ENCODE measurements around the gene LCK.
"Not testable (repeated sequence)": the region's sequence is repeated elsewhere in the genome, so short reads cannot be mapped to it uniquely, and the experiment has no call there.

Gene LCK

GRCh38 chr1:32263744-32264143, 12.7 kb downstream of the LCK start:
- Histone ChIP-seq H3K27me3 (ENCODE audit: low read depth, low read length) (no peaks in the 10 kb centered on the region), H3K36me3 (ENCODE audit: control insufficient read depth in 1 of 2, insufficient read depth in 2 of 2, low read length in 2 of 2) (no peaks in the 10 kb centered on the region), H3K4me1 (ENCODE audit: control insufficient read depth in 1 of 2, insufficient read depth in 2 of 2, low read length in 2 of 2) (no peaks in the 10 kb centered on the region), H3K4me3 (ENCODE audit: low read depth in 1 of 2, low read length in 2 of 2) (no peak overlapping the region), H3K27ac (ENCODE audit: low read length) (no peak overlapping the region), H3K9me3 (ENCODE audit: control insufficient read depth in 1 of 2, low read length in 2 of 2) (no peaks in the 10 kb centered on the region)

DNA sequence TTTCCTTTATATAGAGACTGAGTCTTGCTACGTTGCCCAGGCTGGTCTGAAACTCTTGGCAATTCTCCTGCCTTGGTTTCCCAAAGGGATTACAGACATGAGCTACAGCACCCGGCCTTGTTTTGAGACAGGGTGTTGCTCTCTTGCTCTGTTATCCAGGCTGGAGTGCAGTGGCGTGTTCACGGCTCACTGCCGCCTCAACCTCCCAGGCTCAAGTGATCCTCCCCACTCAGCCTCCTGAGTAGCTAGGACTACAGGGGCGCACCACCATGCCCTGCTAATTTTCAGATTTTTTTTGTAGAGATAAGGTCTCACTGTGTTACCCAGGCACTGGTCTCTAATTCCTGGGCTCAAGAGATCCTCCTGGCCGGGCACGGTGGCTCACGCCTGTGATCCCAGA, 14.8 kb downstream of the LCK start:
- no peak overlapping the region for H3K27ac ChIP-seq (ENCODE audit: low read length)
- no peaks in the 10 kb centered on the region for H3K4me1 ChIP-seq (ENCODE audit: control insufficient read depth in 1 of 2, insufficient read depth in 2 of 2, low read length in 2 of 2)
- no peaks in the 10 kb centered on the region for H3K36me3 ChIP-seq (ENCODE audit: control insufficient read depth in 1 of 2, insufficient read depth in 2 of 2, low read length in 2 of 2)
- no peaks in the 10 kb centered on the region for H3K9me3 ChIP-seq (ENCODE audit: control insufficient read depth in 1 of 2, low read length in 2 of 2)
- no peaks in the 10 kb centered on the region for H3K27me3 ChIP-seq (ENCODE audit: low read depth, low read length)
- no peak overlapping the region for H3K4me3 ChIP-seq (ENCODE audit: low read depth in 1 of 2, low read length in 2 of 2)

- H3K4me1 ChIP-seq (ENCODE audit: control insufficient read depth in 1 of 2, insufficient read depth in 2 of 2, low read length in 2 of 2): no peaks in the 10 kb centered on the region
- no peaks in the 10 kb centered on the region for H3K36me3 ChIP-seq (ENCODE audit: control insufficient read depth in 1 of 2, insufficient read depth in 2 of 2, low read length in 2 of 2)
- no peaks in the 10 kb centered on the region for H3K9me3 ChIP-seq (ENCODE audit: control insufficient read depth in 1 of 2, low read length in 2 of 2)
- no peaks in the 10 kb centered on the region for H3K27me3 ChIP-seq (ENCODE audit: low read depth, low read length)
- no peak overlapping the region for H3K4me3 ChIP-seq (ENCODE audit: low read depth in 1 of 2, low read length in 2 of 2)
- no peak overlapping the region for H3K27ac ChIP-seq (ENCODE audit: low read length)
These were observed 16.0 kb downstream of the LCK start for GRCh38 chr1:32266921-32267591.

DNA sequence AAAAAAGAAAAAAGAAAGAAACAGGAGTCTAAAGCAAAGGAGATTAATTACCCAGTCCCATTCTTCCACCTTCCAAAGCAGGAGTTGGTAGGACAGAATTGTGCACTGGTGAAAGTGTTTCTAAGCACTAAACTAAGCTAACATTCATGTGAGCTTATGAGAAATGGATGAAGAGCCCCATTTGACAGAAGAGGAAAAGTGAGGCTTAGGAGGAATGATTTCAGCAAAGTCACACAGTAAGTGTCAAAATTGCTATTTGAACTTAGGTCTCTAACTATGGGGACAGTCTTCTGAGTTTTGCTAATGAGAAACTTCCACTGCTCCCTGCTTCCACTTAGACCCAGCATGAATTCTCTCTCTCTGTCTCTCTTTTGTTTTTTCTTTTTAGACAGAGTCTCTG, 18.7 kb downstream of the LCK start:
- Histone ChIP-seq H3K4me1 (ENCODE audit: control insufficient read depth in 1 of 2, insufficient read depth in 2 of 2, low read length in 2 of 2) (no peaks in the 10 kb centered on the region), H3K36me3 (ENCODE audit: control insufficient read depth in 1 of 2, insufficient read depth in 2 of 2, low read length in 2 of 2) (no peaks in the 10 kb centered on the region), H3K4me3 (ENCODE audit: low read depth in 1 of 2, low read length in 2 of 2) (no peak overlapping the region), H3K9me3 (ENCODE audit: control insufficient read depth in 1 of 2, low read length in 2 of 2) (no peaks in the 10 kb centered on the region), H3K27ac (ENCODE audit: low read length) (no peak overlapping the region), H3K27me3 (ENCODE audit: low read depth, low read length) (no peaks in the 10 kb centered on the region)

GRCh38 chr1:32272557-32273390, 21.7 kb downstream of the LCK start:
- Histone ChIP-seq H3K27ac (ENCODE audit: low read length) (no peak overlapping the region), H3K36me3 (ENCODE audit: control insufficient read depth in 1 of 2, insufficient read depth in 2 of 2, low read length in 2 of 2) (no peaks in the 10 kb centered on the region), H3K9me3 (ENCODE audit: control insufficient read depth in 1 of 2, low read length in 2 of 2) (no peaks in the 10 kb centered on the region), H3K4me3 (ENCODE audit: low read depth in 1 of 2, low read length in 2 of 2) (no peak overlapping the region), H3K4me1 (ENCODE audit: control insufficient read depth in 1 of 2, insufficient read depth in 2 of 2, low read length in 2 of 2) (no peaks in the 10 kb centered on the region), H3K27me3 (ENCODE audit: low read depth, low read length) (peaks cover 9% of the 10 kb centered on the region)

- Histone ChIP-seq H3K27ac (ENCODE audit: low read length) (no peak overlapping the region), H3K4me1 (ENCODE audit: control insufficient read depth in 1 of 2, insufficient read depth in 2 of 2, low read length in 2 of 2) (no peaks in the 10 kb centered on the region), H3K4me3 (ENCODE audit: low read depth in 1 of 2, low read length in 2 of 2) (no peak overlapping the region), H3K27me3 (ENCODE audit: low read depth, low read length) (peaks cover 9% of the 10 kb centered on the region), H3K9me3 (ENCODE audit: control insufficient read depth in 1 of 2, low read length in 2 of 2) (no peaks in the 10 kb centered on the region), H3K36me3 (ENCODE audit: control insufficient read depth in 1 of 2, insufficient read depth in 2 of 2, low read length in 2 of 2) (no peaks in the 10 kb centered on the region)
These were observed 22.5 kb downstream of the LCK start for GRCh38 chr1:32273391-32274208.

GRCh38 chr1:32274646-32275340, 23.7 kb downstream of the LCK start:
- Histone ChIP-seq H3K27me3 (ENCODE audit: low read depth, low read length) (peaks cover 9% of the 10 kb centered on the region), H3K27ac (ENCODE audit: low read length) (no peak overlapping the region), H3K9me3 (ENCODE audit: control insufficient read depth in 1 of 2, low read length in 2 of 2) (no peaks in the 10 kb centered on the region), H3K4me3 (ENCODE audit: low read depth in 1 of 2, low read length in 2 of 2) (no peak overlapping the region), H3K4me1 (ENCODE audit: control insufficient read depth in 1 of 2, insufficient read depth in 2 of 2, low read length in 2 of 2) (no peaks in the 10 kb centered on the region), H3K36me3 (ENCODE audit: control insufficient read depth in 1 of 2, insufficient read depth in 2 of 2, low read length in 2 of 2) (no peaks in the 10 kb centered on the region)

- no peak overlapping the region for H3K4me3 ChIP-seq (ENCODE audit: low read depth in 1 of 2, low read length in 2 of 2)
- peaks cover 9% of the 10 kb centered on the region for H3K27me3 ChIP-seq (ENCODE audit: low read depth, low read length)
- H3K4me1 ChIP-seq (ENCODE audit: control insufficient read depth in 1 of 2, insufficient read depth in 2 of 2, low read length in 2 of 2): no peaks in the 10 kb centered on the region
- H3K27ac ChIP-seq (ENCODE audit: low read length): no peak overlapping the region
- no peaks in the 10 kb centered on the region for H3K36me3 ChIP-seq (ENCODE audit: control insufficient read depth in 1 of 2, insufficient read depth in 2 of 2, low read length in 2 of 2)
- no peaks in the 10 kb centered on the region for H3K9me3 ChIP-seq (ENCODE audit: control insufficient read depth in 1 of 2, low read length in 2 of 2)
These were observed 24.4 kb downstream of the LCK start for GRCh38 chr1:32275424-32275823.

DNA sequence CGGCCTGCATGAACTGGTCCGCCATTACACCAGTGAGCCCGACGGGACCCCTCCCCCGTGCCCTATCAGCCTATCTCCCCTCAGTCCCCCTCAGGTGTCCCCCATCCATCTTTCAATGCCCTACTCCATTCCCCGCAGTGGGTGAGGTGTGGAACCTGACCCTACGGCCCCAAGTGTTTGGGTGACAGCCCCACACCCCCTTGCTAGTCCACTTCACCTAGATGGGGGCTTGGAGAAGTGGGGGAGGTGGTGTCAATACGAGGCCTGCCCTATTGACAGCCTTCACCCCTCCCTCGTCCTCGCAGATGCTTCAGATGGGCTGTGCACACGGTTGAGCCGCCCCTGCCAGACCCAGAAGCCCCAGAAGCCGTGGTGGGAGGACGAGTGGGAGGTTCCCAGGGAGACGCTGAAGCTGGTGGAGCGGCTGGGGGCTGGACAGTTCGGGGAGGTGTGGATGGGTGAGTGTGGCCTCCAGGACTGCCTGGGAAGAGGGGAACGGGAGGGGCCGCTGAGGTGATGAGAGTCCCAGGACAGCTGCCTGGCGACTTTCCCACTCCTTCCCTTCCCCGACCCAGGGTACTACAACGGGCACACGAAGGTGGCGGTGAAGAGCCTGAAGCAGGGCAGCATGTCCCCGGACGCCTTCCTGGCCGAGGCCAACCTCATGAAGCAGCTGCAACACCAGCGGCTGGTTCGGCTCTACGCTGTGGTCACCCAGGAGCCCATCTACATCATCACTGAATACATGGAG, 25.1 kb downstream of the LCK start:
- Histone ChIP-seq H3K27me3 (ENCODE audit: low read depth, low read length) (peaks cover 9% of the 10 kb centered on the region), H3K27ac (ENCODE audit: low read length) (no peak overlapping the region), H3K9me3 (ENCODE audit: control insufficient read depth in 1 of 2, low read length in 2 of 2) (no peaks in the 10 kb centered on the region), H3K4me1 (ENCODE audit: control insufficient read depth in 1 of 2, insufficient read depth in 2 of 2, low read length in 2 of 2) (no peaks in the 10 kb centered on the region), H3K4me3 (ENCODE audit: low read depth in 1 of 2, low read length in 2 of 2) (no peak overlapping the region), H3K36me3 (ENCODE audit: control insufficient read depth in 1 of 2, insufficient read depth in 2 of 2, low read length in 2 of 2) (no peaks in the 10 kb centered on the region)

DNA sequence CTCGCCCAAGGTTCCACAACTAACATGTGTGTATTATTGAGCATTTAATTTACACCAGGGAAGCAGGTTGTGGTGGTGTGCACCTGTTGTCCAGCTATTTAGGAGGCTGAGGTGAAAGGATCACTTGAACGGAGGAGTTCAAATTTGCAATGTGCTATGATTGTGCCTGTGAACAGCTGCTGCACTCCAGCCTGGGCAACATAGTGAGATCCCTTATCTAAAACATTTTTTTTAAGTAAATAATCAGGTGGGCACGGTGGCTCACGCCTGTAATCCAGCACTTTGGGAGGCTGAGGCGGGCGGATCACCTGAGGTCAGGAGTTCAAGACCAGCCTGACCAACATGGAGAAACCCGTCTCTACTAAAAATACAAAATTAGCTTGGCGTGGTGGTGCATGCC, 33.7 kb downstream of the LCK start:
- not testable (repeated sequence) for H3K27me3 ChIP-seq (ENCODE audit: low read depth, low read length); H3K4me3 ChIP-seq (ENCODE audit: low read depth in 1 of 2, low read length in 2 of 2); H3K36me3 ChIP-seq (ENCODE audit: control insufficient read depth in 1 of 2, insufficient read depth in 2 of 2, low read length in 2 of 2); H3K4me1 ChIP-seq (ENCODE audit: control insufficient read depth in 1 of 2, insufficient read depth in 2 of 2, low read length in 2 of 2); H3K27ac ChIP-seq (ENCODE audit: low read length); H3K9me3 ChIP-seq (ENCODE audit: control insufficient read depth in 1 of 2, low read length in 2 of 2)
